ENCODE results near the gene MBD5.

GRCh38 chr2:148517296-148517695 is 496.4 kb downstream of the MBD5 start:
- TF ChIP-seq CTCF (IDR thresholded peaks at IDR 0.05) (no peak), MAX (IDR thresholded peaks at IDR 0.05) (no peak), ZFP36 (IDR thresholded peaks at IDR 0.05; ENCODE audit: borderline replicate concordance, partially characterized antibody) (no peak), POLR2A (IDR thresholded peaks at IDR 0.05; ENCODE audit: low read length) (no peak), ATOH8 (CRISPR knock-in tag; IDR thresholded peaks at IDR 0.05; ENCODE audit: low read depth) (no peak), CHD2 (IDR thresholded peaks at IDR 0.05; ENCODE audit: low read length, partially characterized antibody) (no peak), REST (IDR thresholded peaks at IDR 0.05) (no peak), EHMT2 (IDR thresholded peaks at IDR 0.05; ENCODE audit: low read depth) (no peak), GATA3 (IDR thresholded peaks at IDR 0.05; ENCODE audit: borderline replicate concordance) (no peak), RFX5 (IDR thresholded peaks at IDR 0.05) (no peak), ESRRA (IDR thresholded peaks at IDR 0.05; ENCODE audit: borderline replicate concordance, low read length) (no peak), FOSL2 (IDR thresholded peaks at IDR 0.05) (no peak), FOSL2 (CRISPR knock-in tag; IDR thresholded peaks at IDR 0.05) (no peak)

Data from A549 (cell line).